HG03432 (cell line): ENCODE data around the gene OMD.

Experiments used
- ATAC-seq: cut with Tn5 transposase; IDR thresholded peaks from one replicate; pipeline ENCODE4 v1.9.1; 2021; ENCODE audit warnings: mild to moderate bottlenecking, moderate library complexity; ENCODE audit not compliant: unreplicated experiment

The OMD gene

DNA sequence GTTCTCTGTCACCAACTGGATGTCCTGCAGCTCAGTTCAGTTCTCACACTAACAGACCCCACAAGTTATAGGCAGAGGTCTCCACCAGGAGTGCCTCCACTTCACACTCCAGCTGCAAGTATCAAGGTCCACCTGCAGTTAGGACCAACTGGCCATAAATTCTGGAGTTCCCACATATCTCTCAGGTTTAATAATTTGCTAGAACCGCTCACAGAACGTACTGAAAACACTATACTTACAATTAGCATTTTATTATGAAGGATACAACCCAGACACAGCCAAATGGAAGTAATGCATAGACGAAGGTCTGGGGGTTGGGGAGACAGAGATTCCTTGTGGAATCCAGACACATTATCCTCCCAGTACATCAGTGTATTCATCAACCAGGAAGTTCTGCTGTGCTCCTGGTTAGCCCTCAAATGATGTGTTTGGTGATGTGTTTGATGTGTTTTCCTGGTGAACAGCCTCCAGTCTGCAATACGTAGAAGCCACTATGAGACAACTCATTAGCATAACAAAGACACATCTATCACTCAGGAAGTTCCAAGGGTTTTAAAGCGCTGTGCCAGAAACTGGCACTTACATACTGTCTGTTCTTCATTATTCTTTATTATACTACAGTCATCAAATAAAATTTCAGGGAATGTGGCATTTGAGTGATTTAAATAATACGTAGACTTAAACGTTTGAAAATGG, 45.3 kb downstream of the OMD start:
- no peak for ATAC-seq

DNA sequence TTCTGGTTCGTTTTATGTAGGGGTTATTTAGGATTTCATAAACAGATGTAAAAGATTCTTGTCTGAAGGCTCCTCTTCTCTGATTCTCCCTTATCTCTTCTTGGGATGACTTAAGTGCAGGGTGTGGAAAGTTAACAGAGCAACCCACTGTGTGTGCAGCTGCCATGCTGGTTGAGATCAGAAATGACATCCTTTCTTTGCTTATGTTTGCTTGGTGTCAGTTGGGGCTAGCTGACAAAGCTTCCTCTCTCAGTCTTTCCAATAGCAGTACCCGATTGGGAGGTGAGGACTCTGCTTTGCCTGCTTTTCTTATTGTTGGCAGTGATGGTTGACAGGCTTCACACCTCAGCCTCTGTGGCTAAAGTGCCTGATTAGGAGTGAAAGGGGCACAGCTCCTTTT, 46.4 kb downstream of the OMD start:
- ATAC-seq: no peak

DNA sequence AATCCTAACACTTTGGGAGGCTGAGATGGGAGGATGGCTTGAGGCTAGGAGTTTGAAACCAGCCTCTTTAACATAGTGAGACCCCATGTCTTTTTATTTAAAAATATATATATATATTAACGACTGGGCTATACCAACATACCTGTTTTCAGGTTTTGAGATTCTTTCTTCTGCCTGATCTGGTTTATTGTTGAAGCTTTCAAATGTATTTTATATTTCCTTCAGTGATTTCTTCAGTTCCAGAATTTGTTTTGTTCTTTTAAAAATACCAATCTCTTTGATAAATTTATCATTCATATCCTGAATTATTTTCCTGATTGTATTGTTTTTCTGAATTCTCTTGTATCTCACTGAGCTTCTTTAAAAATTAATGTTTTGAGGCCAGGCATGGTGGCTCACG, 51.1 kb downstream of the OMD start:
- no peak for ATAC-seq

DNA sequence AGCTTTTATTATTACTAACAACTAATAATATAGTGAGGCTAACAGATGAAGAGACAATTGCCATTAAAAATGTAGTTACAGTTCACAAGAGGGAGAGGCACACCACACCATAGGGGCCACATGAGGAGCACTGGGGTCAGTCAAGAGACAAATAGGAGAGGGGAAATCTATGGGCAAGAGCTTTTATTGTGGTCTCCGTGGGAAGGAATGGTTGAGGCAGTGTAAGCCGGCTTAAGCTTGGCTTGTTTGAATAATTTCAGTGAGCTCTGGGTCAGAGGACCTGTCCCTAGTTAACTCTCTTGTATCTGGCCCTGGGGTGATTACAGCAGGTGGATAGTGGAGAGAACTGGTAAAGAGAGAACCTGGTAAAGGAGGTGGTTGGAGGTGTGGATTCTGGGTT, 55.2 kb downstream of the OMD start:
- no peak for ATAC-seq
